Measurements from ENCODE around the gene TMEM141.

DNA sequence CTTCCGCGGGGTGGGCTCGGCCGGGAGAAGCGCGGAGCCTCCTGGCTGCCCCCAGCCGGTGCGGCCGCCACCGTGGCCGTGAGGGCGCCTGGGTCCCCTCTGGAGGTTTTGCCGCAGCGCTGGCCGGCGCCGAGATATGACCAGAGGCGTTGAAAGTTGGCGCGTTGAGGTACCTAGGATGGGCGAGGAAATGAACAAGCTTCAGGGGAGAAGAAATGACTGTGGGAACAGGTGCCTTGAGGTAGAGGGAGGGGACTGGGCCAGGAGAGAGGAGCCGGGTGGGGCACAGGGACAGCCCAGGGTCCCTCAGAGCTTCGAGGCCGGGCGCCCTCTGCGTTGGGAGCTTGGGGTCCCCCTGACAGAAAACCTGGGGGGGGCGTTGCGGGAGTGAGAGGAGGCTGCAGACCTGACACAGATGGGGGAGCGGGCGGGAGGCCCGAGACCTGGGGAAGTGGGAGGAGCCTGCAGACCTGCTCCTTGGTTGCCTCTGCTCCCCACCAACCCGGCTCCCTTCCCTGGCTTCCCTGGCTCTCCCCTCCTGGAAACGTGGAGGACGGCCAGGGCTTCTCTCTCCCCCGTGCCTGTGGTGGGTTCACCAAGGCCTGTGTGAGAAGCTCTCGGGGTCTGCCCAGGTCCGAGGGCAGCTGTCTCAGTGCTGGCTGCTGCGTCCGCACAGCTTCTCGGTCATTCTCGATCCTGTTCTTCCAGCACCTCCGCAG lies 30.8 kb downstream of the TMEM141 start:
- TF ChIP-seq, protein P1, sequence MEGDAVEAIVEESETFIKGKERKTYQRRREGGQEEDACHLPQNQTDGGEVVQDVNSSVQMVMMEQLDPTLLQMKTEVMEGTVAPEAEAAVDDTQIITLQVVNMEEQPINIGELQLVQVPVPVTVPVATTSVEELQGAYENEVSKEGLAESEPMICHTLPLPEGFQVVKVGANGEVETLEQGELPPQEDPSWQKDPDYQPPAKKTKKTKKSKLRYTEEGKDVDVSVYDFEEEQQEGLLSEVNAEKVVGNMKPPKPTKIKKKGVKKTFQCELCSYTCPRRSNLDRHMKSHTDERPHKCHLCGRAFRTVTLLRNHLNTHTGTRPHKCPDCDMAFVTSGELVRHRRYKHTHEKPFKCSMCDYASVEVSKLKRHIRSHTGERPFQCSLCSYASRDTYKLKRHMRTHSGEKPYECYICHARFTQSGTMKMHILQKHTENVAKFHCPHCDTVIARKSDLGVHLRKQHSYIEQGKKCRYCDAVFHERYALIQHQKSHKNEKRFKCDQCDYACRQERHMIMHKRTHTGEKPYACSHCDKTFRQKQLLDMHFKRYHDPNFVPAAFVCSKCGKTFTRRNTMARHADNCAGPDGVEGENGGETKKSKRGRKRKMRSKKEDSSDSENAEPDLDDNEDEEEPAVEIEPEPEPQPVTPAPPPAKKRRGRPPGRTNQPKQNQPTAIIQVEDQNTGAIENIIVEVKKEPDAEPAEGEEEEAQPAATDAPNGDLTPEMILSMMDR (IDR thresholded peaks at IDR 0.05; ENCODE audit: low read depth, low read length), result no peak
- no peak for TF ChIP-seq EZH2phosphoT487 (IDR thresholded peaks at IDR 0.05; ENCODE audit: low read depth)

All from OCI-LY3 (cell line).